TTC549 (cell line): Measurements from ENCODE around the gene PXYLP1.

ENCODE experiments used
- FAIRE-seq: peaks from 2 replicates; lab custom pipeline; 2012; peaks lifted over from hg19 to GRCh38; lab: Jason Lieb, UNC

PXYLP1 gene

DNA sequence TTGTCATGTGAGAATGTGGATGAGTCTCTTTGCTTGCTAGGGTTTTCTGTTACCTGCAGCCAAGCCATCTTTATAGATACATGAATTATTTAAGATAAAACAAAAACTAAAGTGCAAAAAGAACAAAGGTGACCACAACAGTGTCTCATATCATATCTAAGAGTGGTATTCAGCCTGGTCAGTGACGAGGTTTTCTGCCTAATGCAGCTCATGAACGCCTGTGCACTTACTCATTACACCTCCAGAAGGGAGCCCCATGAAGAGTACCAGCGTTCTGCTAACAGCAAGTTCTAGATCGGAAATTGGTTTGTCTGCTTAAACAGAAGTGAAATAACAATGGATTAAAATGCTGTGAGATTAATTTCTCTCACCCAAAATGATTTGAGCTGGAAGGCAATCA is 19.2 kb downstream of the PXYLP1 start:
- no peak for FAIRE-seq

DNA sequence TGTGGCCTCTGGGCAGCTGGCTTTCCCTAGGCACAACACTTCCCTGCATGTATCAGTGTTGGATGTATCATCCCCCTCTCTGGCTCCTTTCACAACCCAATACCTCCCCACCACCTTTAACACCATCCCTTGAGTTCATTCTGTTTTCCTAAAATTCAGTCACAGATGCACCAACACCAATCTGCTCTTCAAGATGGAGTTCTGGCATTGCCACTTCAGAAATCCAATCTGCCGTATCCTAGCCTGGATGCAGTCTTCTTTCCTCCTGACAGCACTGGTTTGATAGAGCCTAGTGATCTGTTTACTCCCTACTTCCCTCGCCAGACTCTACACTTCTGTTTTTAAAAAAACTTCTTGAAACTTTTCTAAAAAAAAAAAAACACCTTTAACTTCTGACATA is 21.7 kb downstream of the PXYLP1 start:
- FAIRE-seq, result no peak

DNA sequence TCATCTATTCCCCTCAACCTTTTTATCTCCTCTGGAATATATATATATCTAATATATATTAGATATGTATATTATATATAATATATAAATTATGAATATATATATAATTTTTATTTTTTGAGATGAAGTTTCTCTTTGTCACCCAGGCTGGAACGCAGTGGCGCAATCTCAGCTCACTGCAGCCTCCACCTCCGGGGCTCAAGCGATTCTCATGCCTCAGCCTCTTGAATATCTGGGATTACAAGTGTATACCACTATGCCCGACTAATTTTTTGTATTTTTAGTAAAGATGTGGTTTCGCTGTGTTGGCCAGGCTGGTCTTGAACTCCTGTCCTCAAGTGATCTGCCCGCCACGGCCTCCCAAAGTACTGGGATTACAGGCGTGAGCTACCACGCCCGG is 22.2 kb downstream of the PXYLP1 start:
- FAIRE-seq, result no peak

DNA sequence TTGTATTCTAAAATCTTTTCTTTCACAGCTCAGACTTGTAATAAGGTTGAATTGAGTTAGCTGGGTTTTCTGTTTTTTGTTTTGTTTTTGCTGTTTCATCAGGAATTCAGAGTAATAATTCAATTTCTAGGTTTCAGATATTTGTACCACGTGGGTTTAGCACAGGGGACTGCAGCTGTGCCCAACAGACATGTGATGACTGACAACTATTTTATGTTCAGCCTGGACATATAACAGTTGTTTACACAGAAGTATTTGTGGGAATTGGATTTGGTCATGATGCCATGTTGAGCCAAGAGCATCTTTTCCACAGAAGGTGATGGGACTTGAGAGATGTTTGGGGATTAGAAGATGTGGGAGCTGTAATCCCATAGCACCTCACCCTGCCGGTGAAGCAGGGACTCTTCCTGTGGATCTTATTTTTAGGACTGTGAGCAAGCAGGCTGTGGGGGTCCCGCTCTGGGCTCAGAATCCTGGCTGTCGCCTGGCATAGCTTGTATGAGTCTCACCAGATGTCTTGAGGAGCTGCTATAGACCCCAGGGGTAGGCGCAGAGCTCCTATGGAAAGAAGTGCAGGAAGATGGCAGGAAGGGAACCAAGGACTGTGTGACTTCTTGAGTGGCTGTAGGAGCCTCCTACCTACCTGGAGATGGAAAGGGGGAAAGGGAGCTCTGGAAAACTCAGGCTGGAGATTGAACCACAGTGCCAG is 23.7 kb downstream of the PXYLP1 start:
- no peak for FAIRE-seq

DNA sequence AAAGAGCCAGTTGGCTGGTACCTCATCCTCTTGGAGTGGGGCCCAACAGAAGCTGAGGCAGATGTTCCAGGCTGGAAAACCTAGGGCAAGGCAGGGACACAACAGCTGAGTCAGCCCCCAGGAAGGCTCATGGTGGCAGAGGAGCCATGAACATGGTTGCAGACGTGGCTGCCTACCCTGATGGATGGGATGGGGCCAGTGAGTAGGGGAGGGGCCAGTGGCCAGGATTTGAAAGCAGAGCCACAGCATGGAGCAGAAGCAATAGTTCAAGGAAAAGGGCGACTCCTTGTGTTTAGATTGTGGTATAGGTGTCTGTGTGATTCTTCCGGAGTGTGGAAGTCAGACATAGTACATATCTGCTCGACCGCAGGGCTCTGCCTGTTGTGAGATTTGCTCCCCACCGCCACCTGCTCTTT is 24.2 kb downstream of the PXYLP1 start:
- FAIRE-seq, result no peak

DNA sequence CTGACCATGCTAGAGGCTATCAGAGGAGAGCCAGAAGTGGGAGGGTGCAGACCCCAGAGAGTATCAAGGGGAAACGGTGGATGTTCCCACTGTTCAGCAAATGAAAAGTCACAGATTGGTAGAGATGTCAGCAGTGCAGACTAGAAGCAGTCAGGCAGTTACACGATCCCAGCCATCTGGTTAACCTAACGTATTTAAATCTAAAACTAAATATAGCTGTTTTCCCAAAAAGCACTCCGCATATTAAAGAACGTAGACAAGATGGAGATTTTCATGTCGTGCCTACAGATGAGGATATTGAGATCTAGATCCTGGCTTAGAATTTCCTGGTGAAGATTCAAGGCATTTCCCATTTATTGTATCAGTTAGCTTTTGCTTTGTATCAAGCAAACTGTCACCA is 25.2 kb downstream of the PXYLP1 start:
- FAIRE-seq, result no peak

DNA sequence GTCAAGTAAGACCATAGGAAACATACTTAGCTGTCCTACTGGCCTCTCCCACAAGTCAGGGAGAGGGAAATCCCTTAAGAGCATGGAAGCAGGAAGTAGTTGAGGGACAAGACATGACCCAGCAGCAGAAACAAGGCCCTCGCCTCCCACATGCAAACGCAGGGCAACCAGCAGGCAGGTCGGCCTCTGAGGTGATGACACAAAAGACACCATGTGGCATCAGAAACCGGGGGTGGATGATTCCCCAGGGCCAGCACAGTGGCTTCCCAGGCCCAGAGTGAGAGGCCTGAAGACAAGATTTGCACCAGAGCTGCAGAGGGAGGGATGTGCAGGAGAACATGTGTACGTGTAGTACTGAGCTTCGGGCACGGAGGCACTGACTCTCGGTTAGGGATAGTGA is 26.3 kb downstream of the PXYLP1 start:
- FAIRE-seq, result no peak

DNA sequence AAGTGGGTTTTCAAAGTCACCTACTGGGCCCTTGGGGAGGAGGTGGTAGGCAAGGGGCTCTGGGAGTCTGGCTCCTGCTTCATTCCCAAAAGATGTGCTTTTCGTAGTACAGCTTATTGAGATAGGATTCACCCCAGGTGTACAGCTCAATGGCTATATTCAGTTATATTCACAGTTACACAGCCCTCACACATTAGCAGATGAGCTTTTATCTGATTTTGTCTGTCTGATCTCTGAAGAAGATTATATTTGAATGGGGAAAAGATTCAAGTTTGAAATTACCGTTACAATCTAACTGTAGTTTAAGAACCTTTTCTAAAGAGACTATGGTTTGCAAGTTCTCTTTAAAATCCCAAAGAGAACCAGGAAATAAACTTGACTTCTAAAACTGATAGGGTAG is 27.3 kb downstream of the PXYLP1 start:
- no peak for FAIRE-seq

DNA sequence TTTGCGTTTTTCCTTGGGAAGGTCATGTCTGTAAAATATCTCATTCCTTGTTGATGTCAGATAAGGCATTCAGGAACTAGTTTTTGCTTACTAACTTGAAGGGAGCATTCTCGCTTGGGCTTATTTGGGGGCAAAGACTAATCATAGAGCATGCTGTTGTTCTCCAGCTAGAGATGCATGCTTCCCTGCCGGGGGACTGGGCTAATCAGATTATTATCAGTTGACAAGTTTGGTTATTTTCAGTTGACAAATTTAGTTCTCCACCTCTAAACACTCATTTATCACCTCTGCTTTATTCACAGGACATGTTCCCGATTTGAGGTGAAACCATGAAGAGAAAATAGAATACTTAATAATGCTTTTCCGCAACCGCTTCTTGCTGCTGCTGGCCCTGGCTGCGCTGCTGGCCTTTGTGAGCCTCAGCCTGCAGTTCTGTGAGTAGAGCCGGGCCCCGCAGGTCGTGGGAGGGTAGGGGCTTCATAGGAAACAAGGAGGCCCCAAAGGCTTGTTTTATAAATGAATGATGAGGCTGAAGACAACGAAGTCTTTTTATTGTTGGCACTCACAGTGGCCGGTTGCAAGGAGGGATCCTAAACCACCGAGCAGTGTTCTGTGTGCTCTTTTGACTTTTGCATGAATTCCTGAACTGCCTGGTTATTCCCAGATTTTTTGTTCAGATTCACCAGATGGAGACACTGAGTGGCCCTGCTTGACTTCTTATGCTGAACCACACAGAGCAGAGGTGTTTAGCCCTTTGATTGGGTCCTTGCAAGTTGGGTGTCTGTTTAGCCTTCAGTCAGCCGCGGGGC is 28.4 kb downstream of the PXYLP1 start:
- no peak for FAIRE-seq

DNA sequence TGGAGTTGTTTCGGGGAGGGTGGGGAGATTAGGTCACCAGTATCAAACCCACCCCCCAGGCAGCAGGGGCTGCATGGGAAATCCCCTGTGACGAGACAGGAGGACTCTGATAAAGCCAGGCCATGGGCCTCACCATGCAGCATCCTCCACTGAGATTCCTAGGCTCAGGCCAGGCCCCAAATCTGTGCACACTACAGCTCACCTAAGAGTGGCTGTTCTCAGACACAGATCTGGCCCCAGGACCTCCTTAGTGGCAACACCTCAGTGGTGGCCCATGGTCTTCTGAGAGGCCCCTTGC is 29.0 kb downstream of the PXYLP1 start:
- FAIRE-seq, result no peak

DNA sequence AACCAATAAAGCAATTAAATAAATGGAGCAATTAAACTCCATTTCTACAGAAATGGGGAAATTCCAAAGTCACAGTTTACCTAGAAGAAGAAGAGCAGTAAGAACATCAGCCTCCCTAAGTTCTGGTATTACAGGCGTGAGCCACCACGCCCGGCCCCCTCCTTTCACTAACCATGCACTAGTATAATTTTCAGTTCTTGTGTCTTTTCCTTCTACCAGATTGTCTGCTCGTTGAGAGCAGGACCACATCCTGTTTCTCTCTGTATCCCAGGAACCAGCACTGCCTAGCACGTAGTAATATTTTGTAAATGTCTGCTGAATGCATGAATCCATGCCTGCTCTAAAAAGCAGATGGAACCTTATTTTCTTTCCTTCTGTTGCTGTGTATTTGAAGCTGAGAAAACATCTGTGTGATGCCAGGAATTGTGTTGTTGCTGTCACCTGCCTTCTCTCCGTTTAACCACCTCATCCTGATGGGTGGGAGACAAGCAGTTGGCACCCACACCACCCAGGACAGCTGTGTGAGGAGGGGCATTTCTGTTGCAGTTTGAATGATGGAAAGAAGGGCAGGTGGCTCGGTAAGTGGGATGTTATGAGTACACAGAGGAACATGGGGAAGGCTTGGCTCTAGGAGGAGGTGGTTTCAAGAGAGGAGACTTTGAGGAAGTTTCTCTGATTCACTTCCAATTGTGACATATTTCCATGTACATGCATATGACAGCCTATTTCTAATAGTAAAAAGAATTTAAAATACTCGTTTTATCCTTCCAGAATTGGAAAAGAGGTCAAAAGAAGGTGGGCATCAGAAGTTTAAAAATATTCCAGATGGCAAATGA is 30.1 kb downstream of the PXYLP1 start:
- FAIRE-seq, result no peak

DNA sequence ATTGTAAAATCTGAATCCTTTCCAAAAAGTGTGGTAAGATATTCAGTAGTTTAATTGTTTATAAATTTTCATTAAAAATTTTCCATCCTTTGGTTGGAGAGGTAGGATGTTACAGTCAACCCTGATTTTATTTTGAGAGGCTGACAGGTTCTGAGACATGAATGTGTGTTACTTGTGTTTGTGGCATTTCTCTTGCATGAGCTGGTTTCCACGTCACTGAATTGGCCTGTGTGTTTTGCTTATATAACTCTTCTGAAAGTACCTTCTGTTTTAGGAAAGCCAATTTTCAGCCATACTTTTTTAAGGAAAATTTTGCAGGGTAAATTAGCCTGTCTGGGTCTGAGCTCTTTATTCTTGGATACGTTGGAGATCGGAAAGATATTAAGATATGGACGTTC is 30.7 kb downstream of the PXYLP1 start:
- no peak for FAIRE-seq

DNA sequence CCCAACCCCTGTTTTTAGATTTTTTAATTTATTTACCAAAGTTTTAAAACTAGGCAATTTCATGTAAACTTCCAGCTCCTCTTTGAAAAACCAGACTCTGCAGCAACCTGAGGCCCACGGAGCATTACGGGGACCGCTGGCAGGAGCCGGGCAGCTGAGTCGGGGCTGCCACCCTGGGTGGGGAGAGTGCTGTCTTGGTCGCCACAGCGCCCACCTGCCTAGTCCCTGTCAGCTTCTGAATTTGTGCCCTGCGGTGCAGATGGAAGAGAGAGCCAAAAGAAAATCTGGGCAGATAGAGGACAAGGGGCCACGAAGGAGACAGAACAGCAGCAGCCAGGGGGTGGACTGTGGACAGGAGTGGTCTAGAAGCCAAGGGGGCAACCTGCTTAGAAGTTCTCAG is 34.6 kb downstream of the PXYLP1 start:
- FAIRE-seq, result no peak

DNA sequence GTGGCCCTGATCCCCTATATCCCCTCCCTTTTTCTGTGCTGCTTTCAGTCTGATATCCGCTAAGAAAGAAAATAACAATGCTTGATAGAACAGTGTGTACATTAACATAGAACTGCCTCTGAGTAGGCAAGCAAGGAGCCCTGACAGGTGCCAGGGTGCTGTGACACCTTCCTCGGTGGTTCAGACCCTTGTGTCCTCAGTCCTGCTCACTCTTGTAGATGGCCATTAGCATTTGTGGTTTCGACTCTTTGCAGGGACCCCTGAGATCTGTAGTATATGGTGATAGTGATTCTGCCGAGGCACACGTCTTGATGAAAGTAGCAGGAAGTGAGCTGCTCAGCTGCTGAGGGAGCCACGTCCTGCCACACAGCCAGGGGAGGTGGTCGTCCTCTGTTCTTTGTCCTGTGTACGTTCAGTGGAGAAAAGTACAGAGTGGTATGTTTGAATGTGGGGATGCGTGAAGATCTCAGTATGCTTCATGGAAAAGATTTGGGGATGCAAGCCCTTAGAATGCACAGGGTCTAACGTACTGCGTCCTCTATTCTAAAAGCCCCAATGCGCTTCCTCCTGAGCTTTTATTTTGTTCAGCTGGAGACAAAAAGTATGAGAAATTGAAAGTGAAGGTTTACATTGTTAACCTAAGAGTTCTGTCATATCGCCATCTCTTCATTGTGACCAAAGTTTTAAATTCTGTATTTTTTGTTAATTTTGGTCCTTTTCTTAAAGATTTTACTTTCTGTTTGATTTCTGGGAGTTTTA is 35.4 kb downstream of the PXYLP1 start:
- no peak for FAIRE-seq

DNA sequence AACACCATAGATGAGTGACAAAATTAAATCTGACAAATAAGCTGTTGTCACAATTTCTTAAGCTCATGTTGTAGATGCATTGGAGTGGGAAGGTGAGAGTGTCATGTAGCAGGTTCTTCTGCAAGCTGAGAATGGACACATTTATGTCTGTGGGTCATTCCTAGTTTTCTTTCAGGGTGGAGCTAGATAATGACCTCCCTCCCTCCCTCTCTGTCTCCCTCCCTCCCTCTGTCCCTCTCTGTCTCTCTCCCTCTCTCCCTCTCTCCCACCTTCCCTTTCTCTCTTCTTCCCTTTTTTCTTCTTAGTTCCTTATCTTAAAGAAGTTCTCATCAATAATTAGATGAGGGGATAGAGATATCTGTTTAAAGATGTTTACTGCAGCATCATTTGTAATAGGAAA is 36.0 kb downstream of the PXYLP1 start:
- FAIRE-seq, result no peak

DNA sequence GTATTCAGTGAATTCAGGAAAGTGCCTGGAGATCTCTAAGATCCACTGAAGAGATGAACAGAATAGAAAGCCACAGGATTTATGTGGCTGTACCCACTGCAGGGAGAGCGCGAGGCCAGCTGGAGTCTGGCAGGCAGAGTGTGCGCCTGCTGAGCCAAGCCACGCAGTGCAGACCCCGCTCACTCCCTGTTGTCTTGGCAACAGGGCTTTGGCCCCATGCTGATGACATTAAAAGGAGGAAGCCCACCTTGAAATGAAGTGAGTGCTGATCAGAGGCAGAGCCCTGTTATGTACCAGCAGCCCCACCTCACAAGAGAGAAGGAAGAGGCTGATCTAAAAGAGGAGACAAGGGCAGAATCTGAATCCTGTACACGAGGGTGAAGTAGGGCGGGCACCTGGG is 36.7 kb downstream of the PXYLP1 start:
- no peak for FAIRE-seq

DNA sequence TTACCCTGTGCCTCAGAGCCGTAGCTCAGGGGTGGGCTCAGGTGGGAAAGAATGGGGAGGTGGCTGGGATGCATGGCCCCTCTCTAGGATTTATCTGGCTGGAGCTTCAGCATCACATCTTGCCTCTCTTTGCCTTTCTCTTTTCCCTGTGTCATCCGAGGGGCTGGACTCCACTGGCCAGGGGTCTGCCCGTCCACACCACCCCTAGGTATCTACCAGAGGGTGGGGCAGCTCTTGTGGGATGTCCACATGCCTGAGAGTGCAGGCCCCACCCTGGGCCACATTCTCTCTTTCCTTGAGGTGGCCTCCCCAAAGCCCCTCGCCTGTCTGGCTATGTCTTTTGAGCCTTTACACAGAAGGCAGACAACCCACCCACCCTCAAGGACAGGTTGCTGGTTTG is 37.2 kb downstream of the PXYLP1 start:
- no peak for FAIRE-seq

DNA sequence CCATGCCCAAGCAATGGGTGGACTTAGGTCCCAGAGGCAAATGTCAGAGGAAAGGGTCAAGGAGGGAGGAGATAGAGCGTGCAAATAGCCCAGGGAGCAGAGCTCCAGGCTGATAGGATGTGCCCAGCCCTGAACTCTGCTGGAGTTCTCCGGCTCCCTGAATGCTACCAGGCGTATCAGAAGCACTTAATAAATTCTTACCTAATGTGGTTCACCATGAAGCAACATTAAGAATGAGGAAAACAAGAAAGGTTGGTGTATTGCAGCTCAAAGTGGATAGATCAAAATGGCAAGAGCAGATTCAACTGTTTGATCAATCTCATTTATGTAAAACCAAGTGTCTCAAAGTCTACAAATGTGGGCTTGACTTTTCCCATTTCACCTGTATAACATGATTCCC is 38.3 kb downstream of the PXYLP1 start:
- FAIRE-seq, result no peak

DNA sequence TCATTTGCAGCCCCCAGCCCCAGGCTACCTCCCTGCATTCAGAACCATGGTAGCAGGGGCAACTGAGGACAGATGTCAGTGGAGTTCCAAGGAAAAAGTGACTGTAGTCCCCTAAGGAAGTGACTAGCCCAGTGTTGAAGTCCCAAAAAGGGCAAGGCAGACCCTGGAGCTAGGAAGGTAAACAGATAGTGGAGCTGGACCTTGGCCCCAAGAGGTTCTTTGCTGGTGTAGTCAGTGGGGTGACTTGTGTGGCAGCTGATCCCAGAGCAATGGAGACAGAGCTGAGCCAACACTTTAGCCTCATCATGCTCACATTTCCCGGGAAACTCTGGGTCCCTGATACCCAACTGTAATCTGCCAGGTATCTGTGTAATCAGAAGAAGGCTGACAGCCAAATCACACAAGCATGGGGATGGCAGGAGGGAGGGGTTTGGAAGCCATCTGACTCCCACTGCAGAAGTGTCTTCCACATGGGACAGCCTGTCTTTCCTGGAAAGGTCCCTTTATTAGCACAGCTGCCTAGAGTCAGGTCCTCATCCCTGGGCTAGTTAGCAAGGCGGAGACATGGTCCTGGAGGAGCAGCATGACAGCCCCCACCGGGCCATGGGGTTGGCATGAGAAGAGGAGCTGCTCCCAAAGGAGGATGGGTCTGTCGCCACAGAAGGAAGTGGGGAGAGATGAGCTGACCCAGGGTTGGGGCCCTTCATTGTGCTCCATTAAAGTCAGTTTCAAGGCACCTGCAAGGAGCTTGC is 39.8 kb downstream of the PXYLP1 start:
- FAIRE-seq, result no peak

DNA sequence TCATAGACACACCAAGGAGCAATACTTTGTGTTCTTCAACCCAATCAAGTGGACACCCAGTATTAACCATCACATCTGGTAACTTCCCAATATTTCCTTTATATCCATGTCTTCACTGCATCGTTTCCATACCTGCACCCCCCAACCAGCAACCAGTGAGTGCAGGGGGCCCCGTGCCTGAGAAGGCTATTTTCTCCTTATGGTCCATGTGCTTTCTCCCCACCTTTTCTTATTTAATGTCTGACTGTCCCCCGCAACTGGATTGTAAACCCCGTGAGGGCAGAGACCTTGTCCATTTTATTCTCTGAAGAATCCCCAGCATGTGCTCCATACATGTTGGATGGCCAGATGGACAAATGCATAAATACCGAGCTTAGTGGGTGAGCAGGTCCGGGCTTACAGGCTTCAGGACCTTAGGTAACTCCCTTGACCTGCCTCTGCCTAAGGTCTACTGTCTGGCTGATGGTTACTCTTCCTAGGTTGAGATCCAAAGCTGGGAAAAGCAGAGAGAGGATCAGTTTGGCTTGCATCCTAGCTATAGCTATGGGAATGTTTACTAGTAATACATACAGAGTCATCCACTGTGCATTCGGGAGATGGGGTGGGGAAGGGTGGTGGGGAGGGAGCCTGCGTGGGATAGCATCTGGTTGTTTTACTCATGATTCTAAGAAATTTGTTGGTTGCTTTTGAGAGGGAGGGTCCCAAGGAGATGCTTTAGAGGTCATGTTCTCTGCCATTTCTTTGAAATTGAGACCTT is 41.5 kb downstream of the PXYLP1 start:
- no peak for FAIRE-seq
